ENCODE data around the gene GAB2.
A peak's percentile ranks its signal among the peaks of the same experiment; 100 is the strongest.

GAB2 gene

DNA sequence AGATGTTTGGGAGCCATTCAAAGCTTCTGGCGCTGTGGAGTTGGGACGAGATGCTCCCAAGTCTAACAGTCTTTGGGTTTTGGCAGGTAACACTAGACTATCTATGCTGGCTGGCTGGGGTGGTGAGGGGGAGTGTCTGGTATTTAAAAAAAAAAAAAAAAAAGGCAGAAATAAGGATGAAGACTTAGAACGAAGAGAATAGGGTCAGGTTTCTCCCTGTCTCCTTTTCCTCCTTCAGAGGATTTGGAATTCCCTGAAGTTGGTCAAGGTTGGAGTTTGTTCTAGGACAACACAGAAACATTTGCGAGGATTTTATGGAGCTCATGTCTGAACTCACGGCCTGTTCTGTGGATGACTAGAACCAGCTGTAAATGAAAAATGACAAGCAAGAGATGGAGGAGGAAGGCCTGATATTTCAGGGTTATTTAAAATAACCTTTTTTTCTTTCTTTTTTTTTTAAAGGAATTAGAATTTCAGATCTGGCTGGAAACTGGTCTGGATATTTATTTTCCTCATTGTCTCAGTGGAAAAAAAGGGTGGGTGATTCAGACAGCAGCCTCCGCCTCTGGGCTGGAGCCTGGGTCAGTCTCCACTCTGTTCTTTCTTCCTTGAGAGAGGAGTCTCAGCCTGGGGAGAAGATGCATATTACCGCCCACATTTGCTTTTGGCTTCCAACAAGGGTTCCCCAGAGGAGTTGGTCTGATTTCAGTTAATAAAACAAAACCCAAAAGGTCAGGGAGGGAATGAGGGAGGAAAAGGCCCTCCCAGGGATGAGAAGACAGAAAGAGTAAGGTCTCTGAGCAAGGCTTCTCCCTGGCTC, 148.8 kb downstream of the GAB2 start:
- no peak for DNase-seq

DNA sequence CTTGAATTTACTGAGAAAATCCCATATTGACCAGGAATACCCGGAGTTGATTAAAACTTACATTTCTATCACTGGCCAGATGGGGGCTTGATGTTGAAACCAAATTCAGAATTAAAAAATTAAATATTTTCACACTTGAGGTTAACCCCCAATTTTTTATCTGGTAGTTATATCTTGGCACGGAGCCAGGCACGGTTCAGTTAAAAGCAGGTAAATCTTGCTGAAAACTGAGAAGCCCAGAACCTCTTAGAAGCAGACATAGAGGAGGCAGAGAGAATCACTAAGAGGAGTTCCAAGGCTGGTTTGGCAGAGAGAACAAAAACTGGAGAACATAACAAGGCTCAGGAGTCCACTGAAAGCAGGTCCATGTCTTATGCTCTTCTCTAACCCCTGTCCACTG, 151.2 kb downstream of the GAB2 start:
- no peak for DNase-seq

DNA sequence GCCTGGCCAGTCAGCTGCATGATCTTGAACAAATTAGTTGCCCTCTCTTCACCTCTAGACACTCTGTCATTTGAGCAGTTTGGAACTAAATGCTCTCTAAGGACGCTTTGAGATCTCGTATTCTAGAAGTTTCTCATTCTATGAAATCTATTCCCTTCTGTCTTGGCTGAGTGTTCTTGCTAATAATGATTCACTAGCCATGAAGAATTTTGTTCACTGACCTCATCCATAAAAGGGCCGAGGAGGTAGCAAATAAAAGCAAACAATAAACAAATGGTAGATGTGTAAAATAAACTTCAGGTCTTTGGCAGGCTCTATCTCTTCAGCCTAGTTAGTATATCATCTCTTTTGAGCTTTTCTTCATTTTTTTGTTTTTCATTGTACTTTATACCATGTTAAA, 152.3 kb downstream of the GAB2 start:
- no peak for DNase-seq

GRCh38 chr11:78262691-78263090, 154.9 kb downstream of the GAB2 start:
- DNase-seq, result no peak

DNA sequence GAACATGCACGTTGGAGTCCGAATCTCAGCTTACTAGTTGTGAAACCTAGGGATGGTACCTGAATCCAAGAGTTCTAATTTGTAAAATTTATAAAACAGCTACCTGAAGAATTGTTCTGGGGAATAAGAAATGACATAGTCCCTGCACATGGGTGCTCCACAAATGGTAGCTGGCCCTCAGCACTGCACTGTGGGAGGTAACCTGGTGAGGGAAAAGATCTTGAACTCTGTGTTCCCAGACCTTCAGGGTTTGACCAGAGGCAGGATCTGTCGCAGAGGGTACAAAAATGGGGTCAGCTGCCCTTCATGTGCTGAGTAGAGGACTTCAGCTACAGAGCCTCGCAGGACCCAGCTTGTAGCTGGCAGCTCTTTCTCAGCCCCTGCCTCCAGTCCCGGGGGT, 155.4 kb downstream of the GAB2 start:
- DNase-seq, result no peak

GRCh38 chr11:78261828-78262227, 155.8 kb downstream of the GAB2 start:
- DNase-seq, result no peak

GRCh38 chr11:78261367-78261766, 156.3 kb downstream of the GAB2 start:
- no peak for DNase-seq

- no peak for DNase-seq
Measured at GRCh38 chr11:78259777-78260487, 157.7 kb downstream of the GAB2 start.

DNA sequence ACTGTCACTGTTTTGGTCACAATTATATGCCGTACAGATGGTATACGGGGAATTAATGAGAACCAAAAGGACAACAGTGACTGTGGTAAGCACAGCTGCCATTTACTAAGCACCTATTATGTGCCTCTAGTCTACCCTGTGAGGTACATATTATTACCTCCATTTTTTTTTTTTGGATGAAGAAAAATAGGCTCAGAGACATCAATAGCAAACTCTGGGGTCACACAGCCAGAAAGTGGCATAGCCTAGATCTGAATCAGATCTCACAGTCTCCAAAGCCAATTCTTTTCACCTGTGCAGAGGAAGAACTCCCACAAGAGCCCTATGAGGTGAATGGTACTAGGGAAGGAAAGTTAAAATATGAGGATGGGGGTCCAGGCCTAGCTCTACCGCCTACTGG, 160.0 kb downstream of the GAB2 start:
- DNase-seq, result no peak

DNA sequence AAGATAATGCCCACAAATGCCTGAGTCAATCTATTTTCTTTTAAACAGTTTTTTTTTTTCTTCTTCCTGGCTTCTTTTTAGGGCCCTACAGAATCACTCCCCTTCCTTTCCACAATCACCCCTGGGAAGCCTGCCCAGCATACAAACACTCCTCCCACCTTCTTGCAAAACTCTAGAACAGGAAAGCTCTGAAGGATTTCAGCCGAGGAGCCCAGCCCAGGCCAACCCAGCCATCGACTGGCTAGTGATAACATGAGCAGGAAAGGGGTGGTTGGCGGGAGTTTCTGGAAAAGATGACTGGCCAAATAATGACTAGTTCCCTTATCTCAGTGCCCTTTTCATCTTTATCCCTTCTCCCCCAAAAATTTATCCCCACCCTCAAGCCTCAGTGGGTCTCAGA, 160.7 kb downstream of the GAB2 start:
- no peak for DNase-seq

- no peak for DNase-seq
Measured at GRCh38 chr11:78255919-78256318, 161.7 kb downstream of the GAB2 start.

- DNase-seq, result no peak
Measured at GRCh38 chr11:78254268-78254667, 163.4 kb downstream of the GAB2 start.

DNA sequence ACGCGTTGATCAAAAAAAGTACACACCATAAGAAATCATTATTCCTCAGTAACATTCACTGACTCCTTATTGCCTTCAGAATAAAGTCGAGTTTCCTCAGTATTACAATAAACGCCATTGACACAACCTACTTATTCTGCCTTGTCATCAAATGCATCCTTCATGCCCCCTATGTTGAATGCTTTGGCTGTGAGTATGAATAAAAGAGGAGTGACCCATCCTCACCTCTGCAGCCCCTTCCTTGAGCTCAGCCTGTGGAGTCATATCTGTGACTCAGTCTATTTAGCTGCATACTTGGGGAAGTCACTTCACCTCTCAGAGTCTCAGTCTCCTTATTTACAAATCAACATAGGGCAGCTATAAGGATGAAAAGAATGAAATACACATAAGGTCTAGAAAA, 163.8 kb downstream of the GAB2 start:
- DNase-seq, result no peak

DNA sequence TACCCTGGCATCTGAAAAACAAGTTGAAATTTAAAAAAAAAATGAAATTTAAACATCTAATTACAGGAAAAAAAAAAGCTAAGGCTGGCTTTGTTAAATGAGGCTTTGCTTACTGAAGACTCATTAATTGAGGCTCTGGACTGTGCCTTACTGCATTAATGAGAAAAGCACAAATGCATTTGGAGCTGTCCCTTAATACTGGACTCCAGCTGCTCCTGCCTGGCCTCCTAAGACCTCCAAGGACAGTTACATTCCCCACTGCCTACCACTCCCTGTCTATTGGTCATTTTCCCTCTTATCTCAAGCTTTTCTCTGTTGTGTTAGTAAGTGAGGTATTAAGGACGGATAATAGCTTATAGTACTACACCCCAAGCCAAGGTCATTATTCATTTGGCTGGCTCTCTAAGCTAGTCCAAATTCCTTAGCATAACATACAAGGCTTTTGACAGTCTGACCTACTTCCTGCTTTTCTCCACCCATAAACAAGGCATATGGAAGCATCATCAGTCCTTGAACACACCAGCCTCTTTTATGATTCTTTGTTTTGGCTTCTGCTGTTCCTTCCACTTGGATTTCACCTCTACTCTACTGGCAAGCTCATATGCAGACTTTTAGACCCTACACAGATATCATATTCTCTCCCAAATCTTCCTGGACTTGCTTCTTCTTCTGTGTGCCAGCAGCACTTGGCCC, 166.4 kb downstream of the GAB2 start:
- no peak for DNase-seq

DNA sequence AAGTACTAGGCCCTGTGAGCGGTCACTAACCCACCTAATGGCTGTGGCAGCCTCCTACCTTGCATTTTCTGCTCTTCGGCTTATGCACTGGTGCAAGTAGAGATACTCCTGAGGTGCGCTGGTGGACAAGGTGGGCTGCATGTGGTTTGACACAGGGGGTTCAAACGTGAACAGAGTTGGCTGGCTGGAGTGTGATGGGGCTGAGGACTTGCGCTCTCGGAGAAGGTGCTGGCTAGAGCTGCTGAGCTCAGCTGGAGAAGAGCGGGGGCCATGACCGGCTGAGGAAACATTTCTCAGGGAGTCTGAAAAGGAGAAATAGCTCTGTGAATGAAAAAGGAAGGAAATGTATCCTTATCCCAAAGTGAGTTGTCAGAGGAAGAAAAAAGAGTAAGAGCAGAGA, 167.5 kb downstream of the GAB2 start:
- no peak for DNase-seq

- no peak for DNase-seq
Measured at GRCh38 chr11:78248903-78249302, 168.7 kb downstream of the GAB2 start.

- DNase-seq, result no peak
Measured at GRCh38 chr11:78248191-78248590, 169.4 kb downstream of the GAB2 start.

GRCh38 chr11:78244546-78245255, 172.9 kb downstream of the GAB2 start:
- DNase-seq, result peak; percentile 43

DNA sequence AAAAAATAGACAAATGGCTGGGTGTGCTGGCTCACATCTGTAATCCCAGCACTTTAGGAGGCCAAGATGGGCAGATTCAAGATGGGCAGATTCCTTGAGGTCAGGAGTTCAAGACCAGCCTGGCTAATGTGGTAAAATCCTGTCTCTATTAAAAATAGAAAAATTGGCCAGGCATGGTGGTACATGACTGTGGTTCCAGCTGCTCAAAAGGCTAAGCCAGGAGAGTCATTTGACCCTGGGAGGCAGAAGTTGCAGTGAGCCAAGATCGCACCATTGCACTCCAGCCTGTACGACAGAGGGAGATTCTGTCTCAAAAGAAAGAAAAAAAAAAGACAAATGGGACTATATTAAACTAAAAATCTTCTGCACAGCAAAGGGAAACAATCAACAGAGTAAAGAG, 173.5 kb downstream of the GAB2 start:
- no peak for DNase-seq

DNA sequence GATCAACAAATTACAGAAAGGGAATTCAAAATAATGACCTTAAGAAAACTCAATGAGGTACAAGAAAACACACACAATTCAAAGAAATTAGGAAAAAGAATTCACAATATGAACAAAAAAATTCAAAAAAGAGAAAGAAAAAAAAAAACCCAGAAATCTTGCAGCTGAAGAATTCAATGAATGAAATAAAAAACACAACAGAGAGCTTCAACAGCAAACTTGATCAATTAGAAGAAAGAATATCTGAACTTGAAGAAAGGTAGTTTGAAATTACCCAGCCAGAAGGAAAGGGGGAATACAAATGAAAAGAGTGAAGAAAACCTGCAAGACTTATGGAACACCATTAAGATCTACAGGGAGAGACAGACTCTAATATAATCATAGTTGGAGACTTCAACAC, 176.1 kb downstream of the GAB2 start:
- no peak for DNase-seq

DNA sequence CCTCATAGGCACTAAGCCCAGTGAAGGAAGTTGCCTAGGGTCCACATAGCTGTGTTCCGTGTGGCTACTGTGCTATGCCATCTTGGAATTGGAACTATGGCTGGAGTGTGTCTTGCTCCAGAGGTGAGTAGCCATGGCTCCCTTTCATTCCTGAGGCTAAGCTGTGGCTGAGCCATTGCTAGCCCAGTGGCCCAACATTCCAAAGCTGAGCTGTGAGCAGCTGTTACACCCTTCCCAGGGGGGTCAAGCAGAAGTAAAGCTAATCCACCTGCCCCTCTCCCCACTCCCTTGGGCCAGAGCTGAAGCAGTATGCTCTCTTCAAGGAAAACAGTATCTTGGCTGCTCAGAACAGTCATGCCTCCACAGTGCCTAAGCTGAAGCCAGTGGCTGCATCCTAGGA, 177.8 kb downstream of the GAB2 start:
- DNase-seq, result no peak

DNA sequence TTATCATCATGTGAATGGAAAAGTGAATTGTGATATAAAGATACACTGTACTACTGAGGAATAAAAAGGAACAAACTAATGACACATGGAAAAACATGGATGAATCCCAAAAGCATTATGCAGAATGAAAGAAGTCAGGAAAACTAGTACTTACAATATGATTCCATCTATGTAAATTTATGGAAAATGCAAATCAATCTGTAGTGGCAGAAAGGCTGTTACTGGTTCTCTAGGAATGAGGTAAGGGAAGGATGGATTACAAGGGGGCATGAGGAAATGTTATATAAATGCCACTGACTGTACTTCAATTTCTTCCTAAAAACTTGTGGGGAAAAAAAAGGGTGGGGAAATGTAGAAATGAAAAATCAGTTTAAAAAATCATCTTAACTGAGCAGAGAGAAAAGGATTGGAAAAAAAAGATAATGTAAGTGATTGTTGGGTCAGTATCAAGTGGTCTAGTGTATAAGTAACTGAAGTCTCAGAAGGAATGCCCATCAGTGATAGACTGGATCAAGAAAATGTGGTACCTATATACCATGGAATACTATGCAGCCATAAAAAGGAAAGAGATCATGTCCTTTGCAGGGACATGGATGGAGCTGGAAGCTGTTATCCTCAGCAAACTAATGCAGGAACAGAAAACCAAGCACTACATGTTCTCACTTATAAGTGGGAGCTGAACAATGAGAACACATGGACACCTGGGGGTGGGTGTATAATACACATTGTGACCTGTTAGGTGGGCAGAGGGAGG, 180.2 kb downstream of the GAB2 start:
- DNase-seq, result no peak

DNA sequence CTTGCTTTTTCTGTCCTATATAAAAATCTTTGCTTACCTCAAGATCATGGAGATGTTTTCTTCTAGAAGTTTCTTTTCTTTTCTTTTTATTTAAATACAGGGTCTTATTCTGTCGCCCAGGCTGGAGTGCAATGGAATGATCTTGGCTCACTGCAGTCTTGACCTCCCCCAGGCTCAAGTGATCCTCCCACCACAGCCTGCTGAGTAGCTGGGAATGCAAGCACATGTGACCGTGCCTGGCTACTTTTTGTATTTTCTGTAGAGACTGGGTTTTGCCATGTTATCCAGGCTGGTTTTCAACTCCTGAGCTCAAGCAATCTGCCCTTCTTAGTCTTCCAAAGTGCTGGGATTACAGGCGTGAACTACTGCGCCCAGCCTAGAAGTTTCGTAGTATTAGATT, 183.6 kb downstream of the GAB2 start:
- DNase-seq, result no peak
